GM04503 (cell line): Measurements from ENCODE around the gene ELAPOR2.
"Not testable (repeated sequence)": the region's sequence is repeated elsewhere in the genome, so short reads cannot be mapped to it uniquely, and the experiment has no call there.

ENCODE experiments used
- DNase-seq: peaks from one replicate; pipeline ENCODE4 v3.0.0-alpha.2; 2012; ENCODE audit warnings: low read depth

Gene ELAPOR2

DNA sequence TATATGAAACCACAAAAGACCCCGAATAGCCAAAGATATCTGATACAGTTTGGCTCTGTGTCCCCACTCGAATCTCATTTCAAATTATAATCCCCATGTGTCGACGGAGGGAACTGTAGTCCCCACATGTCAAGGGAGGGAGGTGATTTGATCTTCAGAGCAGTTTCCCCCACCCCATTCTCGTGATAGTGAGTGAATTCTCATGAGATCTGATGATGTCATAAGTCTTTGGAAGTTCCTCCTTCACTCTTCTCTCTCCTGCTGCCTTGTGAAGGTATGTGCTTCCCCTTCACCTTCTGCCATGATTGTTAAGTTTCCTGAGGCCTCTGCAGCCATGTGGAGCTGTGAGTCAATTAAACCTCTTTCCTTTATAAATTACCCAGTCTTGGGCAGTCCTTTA is 13.0 kb downstream of the ELAPOR2 start:
- DNase-seq: no peak

DNA sequence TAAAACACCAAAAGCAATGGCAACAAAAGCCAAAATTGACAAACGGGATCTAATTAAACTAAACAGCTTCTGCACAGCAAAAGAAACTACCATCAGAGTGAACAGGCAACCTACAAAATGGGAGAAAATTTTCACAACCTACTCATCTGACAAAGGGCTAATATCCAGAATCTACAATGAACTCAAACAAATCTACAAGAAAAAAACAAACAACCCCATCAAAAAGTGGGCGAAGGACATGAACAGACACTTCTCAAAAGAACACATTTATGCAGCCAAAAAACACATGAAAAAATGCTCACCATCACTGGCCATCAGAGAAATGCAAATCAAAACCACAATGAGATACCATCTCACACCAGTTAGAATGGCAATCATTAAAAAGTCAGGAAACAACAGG is 14.7 kb downstream of the ELAPOR2 start:
- not testable (repeated sequence) for DNase-seq

DNA sequence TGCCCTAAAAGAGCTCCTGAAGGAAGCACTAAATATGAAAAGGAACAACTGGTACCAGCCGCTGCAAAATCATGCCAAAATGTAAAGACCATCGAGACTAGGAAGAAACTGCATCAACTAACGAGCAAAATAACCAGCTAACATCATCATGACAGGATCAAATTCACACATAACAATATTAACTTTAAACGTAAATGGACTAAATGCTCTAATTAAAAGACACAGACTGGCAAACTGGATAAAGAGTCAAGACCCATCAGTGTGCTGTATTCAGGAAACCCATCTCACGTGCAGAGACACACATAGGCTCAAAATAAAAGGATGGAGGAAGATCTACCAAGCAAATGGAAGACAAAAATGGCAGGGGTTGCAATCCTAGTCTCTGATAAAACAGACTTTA is 17.9 kb downstream of the ELAPOR2 start:
- DNase-seq: not testable (repeated sequence)

DNA sequence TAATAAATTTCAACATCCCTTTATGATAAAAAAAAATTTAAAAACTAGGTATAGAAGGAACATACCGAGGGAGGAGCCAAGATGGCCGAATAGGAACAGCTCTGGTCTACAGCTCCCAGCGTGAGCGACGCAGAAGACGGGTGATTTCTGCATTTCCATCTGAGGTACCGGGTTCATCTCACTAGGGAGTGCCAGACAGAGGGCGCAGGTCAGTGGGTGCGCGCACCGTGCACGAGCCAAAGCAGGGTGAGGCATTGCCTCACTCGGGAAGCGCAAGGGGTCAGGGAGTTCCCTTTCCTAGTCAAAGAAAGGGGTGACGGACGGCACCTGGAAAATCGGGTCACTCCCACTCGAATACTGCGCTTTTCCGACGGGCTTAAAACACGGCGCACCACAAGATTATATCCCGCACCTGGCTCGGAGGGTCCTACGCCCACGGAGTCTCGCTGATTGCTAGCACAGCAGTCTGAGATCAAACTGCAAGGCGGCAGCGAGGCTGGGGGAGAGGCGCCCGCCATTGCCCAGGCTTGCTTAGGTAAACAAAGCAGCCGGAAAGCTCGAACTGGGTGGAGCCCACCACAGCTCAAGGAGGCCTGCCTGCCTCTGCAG is 19.7 kb downstream of the ELAPOR2 start:
- not testable (repeated sequence) for DNase-seq

DNA sequence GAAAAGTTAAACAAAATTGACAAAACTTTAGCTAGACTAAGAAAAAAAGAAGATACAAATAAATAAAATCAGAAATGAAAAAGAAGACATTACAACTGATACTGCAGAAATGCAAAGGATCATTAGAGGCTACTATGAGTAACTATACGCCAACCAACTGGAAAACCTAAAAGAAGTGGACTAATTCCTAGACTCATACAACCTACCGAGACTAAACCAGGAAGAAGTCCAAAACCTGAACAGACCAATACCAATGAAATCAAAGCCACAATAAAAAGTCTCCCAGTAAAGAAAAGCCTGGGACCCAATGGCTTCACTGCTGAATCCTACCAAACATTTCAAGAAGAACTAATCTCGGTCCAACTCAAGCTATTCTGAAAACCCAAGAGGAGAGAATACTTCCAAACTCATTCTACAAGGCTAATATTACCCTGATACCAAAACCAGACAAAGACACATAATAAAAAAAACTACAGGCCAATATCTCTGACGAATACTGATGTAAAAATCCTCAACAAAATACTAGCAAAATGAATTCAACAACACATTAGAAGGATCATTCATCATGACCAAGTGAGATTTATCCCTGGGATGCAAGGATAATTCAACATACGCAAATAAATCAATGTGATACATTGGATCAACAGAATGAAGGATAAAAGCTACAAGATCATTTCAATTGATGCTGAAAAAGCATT is 20.3 kb downstream of the ELAPOR2 start:
- no peak for DNase-seq

DNA sequence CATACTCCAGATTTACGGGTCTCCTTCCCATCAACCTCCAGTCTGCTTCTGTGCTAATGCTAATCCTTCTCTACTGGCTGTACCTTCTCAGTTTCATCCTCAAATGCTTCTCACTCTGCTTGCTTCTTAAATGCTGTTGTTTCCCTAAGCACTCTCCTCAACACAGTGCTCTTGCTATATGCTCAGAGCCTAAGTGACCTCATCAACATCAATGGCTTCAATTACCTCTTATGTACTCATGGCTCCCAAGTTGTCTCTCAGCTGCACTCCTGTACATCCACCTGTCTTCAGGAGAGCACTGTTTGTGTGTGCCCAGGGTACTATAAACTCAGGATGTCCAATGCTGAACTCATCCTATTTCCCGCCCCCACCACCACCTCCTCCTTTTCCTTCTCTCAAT is 22.5 kb downstream of the ELAPOR2 start:
- DNase-seq: no peak

DNA sequence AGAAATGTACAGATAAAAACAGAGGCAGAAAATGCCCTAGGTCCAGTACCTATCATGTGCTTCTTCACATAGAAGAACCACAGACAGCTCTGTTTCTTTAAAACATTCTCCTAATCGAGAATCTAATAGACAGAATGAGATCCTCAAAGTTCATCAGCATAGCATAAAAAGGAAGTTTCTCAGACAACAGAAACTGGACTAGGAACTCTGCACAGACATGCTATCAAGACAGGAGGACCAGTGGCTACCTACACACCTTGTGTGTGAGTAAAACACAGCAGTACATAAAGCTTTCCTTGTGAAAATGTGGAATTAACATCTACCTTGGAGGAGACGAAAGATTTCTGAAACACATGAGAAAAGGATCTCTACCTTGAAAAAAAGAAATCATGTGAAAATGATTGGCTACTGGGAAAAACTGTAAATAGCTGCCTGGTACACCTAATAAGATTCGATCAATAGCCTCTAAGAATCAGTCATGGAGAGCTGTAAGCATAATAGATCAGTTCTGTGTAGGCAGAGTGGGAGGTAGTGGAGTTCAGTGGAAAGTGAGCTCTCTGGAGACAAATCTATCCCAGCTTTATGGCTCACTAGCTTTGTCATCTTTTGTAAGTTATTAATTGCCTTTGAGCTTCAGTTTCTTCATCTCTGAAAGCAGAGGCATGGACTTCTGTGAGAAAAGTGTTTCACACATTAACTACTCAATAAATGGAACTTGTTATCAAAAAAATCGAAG is 26.7 kb downstream of the ELAPOR2 start:
- DNase-seq: no peak

DNA sequence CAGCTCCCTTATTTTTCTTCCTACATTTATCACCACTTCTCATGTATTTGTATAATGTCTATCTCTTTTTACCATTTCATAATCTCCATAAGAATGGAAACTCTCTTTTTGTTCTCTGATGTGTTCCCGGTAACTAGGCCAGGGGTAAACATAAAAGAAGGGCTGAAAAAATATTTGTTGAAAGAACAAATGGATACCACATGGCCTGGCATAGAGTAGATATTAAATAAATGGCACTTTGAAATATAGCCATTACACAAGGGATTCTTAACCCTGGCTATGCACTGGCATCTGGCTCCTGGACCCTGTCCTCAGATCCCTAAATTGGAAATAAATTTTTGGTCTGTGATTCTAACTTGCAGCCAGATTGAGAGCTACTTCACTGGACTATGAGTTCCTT is 30.4 kb downstream of the ELAPOR2 start:
- DNase-seq: no peak

DNA sequence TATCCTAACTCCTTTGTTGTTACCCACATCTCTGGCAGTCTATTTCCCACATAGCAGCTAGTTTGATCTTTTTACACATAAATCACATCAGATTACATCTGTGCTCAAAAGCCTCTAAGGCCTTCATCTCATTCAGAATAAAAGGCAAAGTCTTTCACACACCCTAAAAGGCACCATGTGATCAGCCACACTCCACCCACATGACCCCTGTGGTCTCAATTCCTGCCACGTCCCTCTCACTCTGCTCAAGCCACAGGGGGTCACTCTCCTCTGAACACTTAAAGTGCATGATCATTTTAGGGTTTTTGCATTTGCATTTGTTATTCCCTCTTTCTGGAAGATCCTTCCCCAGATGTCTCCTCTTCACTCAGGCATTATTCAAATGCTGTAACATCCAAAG is 30.8 kb downstream of the ELAPOR2 start:
- DNase-seq: no peak

DNA sequence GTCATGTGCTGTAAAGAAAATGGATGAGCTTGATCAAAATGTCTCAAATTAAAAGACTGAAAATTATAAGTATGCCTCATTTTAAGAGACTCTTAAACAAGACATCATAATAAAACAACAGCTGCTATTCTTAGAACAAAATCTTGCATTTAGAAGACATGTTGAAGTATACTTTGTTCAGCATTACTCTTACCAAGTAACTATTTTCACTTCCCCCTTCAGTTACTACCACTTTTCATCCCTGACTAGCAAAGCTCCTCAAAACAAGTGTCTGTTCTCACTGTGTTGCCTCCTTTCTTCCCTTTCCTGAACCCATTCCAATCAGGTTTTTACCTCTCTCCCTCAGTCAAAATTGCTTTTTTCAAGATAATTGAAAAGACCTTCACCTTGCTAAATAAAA is 31.6 kb downstream of the ELAPOR2 start:
- no peak for DNase-seq

DNA sequence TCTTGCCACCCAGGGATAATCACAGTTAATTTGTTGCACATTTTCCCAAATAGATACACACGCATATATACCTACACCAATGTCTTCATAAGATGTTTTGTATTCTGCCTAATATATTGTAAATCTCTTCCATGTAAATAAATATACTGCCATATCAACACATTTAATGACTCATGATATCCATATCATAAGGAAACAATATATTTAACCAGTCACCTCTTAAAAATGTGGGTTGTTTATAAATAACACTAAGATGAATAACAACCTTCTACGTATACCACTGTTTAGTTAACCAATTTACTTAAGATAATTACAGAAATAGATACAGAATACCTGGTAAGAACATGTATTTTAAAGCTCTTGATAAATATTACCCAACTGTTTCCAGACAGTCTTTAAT is 38.2 kb downstream of the ELAPOR2 start:
- DNase-seq: no peak

DNA sequence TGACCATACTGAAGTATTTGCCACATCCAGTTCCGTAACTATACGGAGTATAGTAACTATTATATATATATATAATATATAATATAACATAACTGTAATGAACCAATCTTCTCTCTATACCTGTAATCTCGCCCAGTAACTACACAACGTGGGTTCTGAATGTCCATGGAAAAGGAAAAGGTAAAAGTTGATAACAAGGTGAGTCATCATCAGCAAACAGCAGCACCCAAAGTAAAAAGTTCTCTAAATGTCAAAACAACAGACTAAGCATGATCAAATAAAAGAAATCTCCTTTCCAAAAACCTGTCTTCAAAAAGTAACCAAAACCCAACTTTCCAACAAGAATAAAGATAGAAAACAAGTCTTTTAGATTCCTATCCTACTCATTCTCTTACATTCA is 42.8 kb downstream of the ELAPOR2 start:
- DNase-seq: no peak

DNA sequence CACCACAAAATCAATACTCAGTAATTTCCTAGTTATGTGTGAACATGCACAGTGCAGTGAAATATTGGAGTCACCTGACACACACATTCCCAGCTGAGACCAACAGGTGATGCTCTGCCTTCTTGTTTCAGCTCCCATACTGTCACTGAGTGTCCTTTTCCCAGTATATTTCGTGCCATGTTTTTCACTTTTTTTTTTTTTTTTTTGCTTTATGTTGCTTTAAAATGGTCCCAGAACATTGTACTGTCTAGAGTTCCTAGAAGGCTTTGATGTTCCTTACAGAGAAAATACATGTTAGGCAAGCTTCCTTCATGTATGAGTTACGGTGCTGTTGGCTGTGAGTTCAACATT is 45.6 kb downstream of the ELAPOR2 start:
- no peak for DNase-seq

DNA sequence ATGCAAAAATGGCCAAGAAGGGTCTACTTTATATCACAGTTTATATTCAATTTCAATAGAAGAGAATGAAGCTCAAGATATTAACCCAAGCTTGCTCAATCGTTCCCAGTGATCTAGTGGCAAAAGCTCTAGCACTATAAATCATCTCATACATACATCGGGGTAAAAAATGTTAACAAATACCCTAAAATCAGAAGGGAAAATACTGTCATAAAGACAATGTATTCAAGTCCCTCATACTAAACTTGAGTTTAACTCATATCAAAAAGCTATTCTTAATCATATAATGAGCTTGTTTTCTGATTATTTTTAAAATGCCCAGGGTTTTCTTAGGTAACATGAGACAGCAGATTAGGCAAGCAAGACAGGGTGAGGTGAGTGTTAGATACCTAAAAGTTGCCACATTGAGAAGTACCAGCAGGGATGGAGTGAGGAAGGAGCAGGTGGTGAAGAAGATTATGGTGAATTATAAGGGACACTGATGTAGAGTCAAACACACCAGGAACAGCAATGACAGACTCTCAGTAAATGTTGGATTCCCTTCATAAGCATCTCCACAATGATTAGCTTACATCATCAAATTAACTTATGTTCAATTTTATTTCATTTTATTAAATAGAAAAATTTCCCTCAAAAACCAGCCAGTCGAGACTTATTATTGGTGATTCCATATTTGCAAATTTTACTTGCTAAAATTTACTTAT is 46.2 kb downstream of the ELAPOR2 start:
- DNase-seq: no peak
